Calu3 (cell line): Measurements from ENCODE around the gene DGUOK. TPM values are rescaled to one million over a fixed set of nuclear protein-coding genes. Genes with fewer than 3 reads are reported as not detected.

Experiments used
- BruUV-seq: library from RNA; stranded (reverse); fragments of 400-500 nt; replicated peaks from 2 replicates; lab custom pipeline; 2021; lab: Mats Ljungman, UMichigan
- CTCF ChIA-PET: fragments of 300-600 bp; sonication (Branson Sonifier 250); formaldehyde crosslinking; loops from one replicate; lab custom pipeline; 2022; ENCODE audit warnings: antibody characterized with exemption; lab: Charles Lee
- DNase-seq: peaks from one replicate; pipeline ENCODE4 v3.0.0; 2022
- H3K27ac Mint-ChIP-seq: one replicate; pipeline ENCODE4 v1.8.0; 2022; ENCODE audit warnings: mixed read lengths; ENCODE audit not compliant: unreplicated experiment
- H3K27me3 Mint-ChIP-seq: one replicate; pipeline ENCODE4 v1.8.0; 2022; ENCODE audit warnings: mixed read lengths; ENCODE audit not compliant: unreplicated experiment
- H3K36me3 Mint-ChIP-seq: one replicate; pipeline ENCODE4 v1.8.0; 2022; ENCODE audit warnings: mild to moderate bottlenecking, moderate library complexity, mixed read lengths; ENCODE audit not compliant: insufficient read depth, unreplicated experiment
- H3K4me1 Mint-ChIP-seq: one replicate; pipeline ENCODE4 v1.8.0; 2022; ENCODE audit warnings: mild to moderate bottlenecking, low read depth, mixed read lengths; ENCODE audit not compliant: unreplicated experiment
- H3K4me3 Mint-ChIP-seq: one replicate; pipeline ENCODE4 v1.8.0; 2022; ENCODE audit warnings: mild to moderate bottlenecking, low read depth, moderate library complexity, mixed read lengths; ENCODE audit not compliant: unreplicated experiment
- H3K9me3 Mint-ChIP-seq: one replicate; pipeline ENCODE4 v1.8.0; 2022; ENCODE audit warnings: low read depth, mixed read lengths; ENCODE audit not compliant: unreplicated experiment
- CTCF ChIP-seq: fragments of 200-600 bp; IDR thresholded peaks from one replicate; pipeline ENCODE4 v1.8.0; 2022; ENCODE audit warnings: antibody characterized with exemption; ENCODE audit not compliant: unreplicated experiment
- intact Hi-C: fragments of 100-400 bp; cut with micrococcal nuclease; formaldehyde crosslinking; loops from one replicate; pipeline ENCODE4 v1.10.0; 2022; ENCODE audit not compliant: unreplicated experiment
- total RNA-seq: library from RNA; stranded (reverse); gene quantifications from 2 replicates; pipeline ENCODE4 v1.2.3, GENCODE V29; 2022

Gene DGUOK
- total RNA-seq, 1 experiment from 2014 or later: 78.6 TPM

GRCh38 chr2:73990531-73990930 lies 63.9 kb downstream of the DGUOK start:
- no peaks in the 10 kb centered on the region for H3K27me3 Mint-ChIP-seq
- peaks cover 6% of the 10 kb centered on the region for H3K9me3 Mint-ChIP-seq
- CTCF ChIA-PET: no interaction called here
- DNase-seq: no peak
- no peak for TF ChIP-seq CTCF
- intact Hi-C loops: no loop called here
- peaks cover 61% of the 10 kb centered on the region for H3K36me3 Mint-ChIP-seq
- H3K4me3 Mint-ChIP-seq: no peak overlapping the region
- peaks cover 61% of the 10 kb centered on the region for H3K4me1 Mint-ChIP-seq
- no peak overlapping the region for H3K27ac Mint-ChIP-seq
- no TSS peak for BruUV-seq

- BruUV-seq: no TSS peak
- CTCF ChIA-PET: interaction anchor here (0.7 kb wide), 1 partner anchor 145 kb away, joined by 4 read pairs; no protein-coding TSS in a partner anchor
These were observed 65.4 kb downstream of the DGUOK start for GRCh38 chr2:73992036-73992435.

GRCh38 chr2:73993376-73993775 lies 66.7 kb downstream of the DGUOK start:
- TF ChIP-seq CTCF: no peak
- CTCF ChIA-PET: interaction anchor here (0.5 kb wide), 2 partner anchors 25 to 90 kb away, joined by 4 read pairs; no protein-coding TSS in a partner anchor
- no peak for DNase-seq

More at GRCh38 chr2:73992036-73992435, 65.4 kb downstream of the DGUOK start:
- TF ChIP-seq CTCF: no peak
- Mint-ChIP-seq H3K4me3 (no peak overlapping the region), H3K4me1 (peaks cover 52% of the 10 kb centered on the region), H3K27me3 (no peaks in the 10 kb centered on the region), H3K27ac (no peak overlapping the region), H3K9me3 (peaks cover 6% of the 10 kb centered on the region), H3K36me3 (peaks cover 46% of the 10 kb centered on the region)
- no peak for DNase-seq
- intact Hi-C loops: no loop called here

GRCh38 chr2:73993778-73994177 lies 67.1 kb downstream of the DGUOK start:
- intact Hi-C loops: no loop called here
- Mint-ChIP-seq H3K27ac (no peak overlapping the region), H3K9me3 (peaks cover 6% of the 10 kb centered on the region), H3K36me3 (peaks cover 29% of the 10 kb centered on the region), H3K27me3 (no peaks in the 10 kb centered on the region), H3K4me3 (no peak overlapping the region), H3K4me1 (peaks cover 47% of the 10 kb centered on the region)
- no peak for TF ChIP-seq CTCF
- no peak for DNase-seq
- BruUV-seq: no TSS peak
- CTCF ChIA-PET: interaction anchor here (0.5 kb wide), 2 partner anchors 25 to 90 kb away, joined by 4 read pairs; no protein-coding TSS in a partner anchor

More at GRCh38 chr2:73993376-73993775, 66.7 kb downstream of the DGUOK start:
- Mint-ChIP-seq H3K4me3 (no peak overlapping the region), H3K27me3 (no peaks in the 10 kb centered on the region), H3K27ac (no peak overlapping the region), H3K36me3 (peaks cover 33% of the 10 kb centered on the region), H3K9me3 (peaks cover 6% of the 10 kb centered on the region), H3K4me1 (peaks cover 47% of the 10 kb centered on the region)
- intact Hi-C loops: no loop called here
- BruUV-seq: no TSS peak
